CD14-positive monocyte (primary cell): ENCODE results near the gene LEKR1. TPM values are rescaled to one million over a fixed set of nuclear protein-coding genes. Genes with fewer than 3 reads are reported as not detected.

Source experiments
- DNase-seq, 3 donors: peaks; one replicate each; pipeline ENCODE4 v3.0.0-alpha.2; 2011 to 2022
- H2AFZ ChIP-seq: 2 replicates; pipeline ENCODE4 v1.6.0; 2012; ENCODE audit warnings: mild to moderate bottlenecking, low read depth, low read length, inconsistent platforms; ENCODE audit not compliant: insufficient read depth, poor library complexity, severe bottlenecking
- H3K27ac ChIP-seq, 2 donors: 1 replicate in 1 of 2; 2 replicates in 1 of 2; pipeline ENCODE4 v1.5.1; 2012 to 2013; ENCODE audit warnings: low read length in 2 of 2, control low read depth in 1 of 2, inconsistent platforms in 1 of 2, low read depth in 1 of 2, mild to moderate bottlenecking in 1 of 2
- H3K27me3 ChIP-seq, 2 donors: one replicate each; pipeline versions ENCODE4 v1.6.0 to v1.6.1; 2011 to 2013; ENCODE audit warnings: low read length in 2 of 2; ENCODE audit not compliant: control insufficient read depth in 2 of 2, insufficient read depth in 2 of 2
- H3K36me3 ChIP-seq, 2 donors: replicated peaks in 1 of 2; 1 replicate in 1 of 2; 2 replicates in 1 of 2; pipeline versions ENCODE4 v1.5.1 to v1.6.1; 2012 to 2013; ENCODE audit warnings: low read length in 2 of 2, control low read depth in 1 of 2, inconsistent platforms in 1 of 2, mild to moderate bottlenecking in 1 of 2; ENCODE audit not compliant: insufficient read depth in 2 of 2, control insufficient read depth in 1 of 2
- H3K4me1 ChIP-seq, 2 donors: 1 replicate in 1 of 2; 2 replicates in 1 of 2; pipeline versions ENCODE4 v1.5.1 to v1.6.1; 2012 to 2013; ENCODE audit warnings: low read length in 2 of 2, control low read depth in 1 of 2, inconsistent platforms in 1 of 2, mild to moderate bottlenecking in 1 of 2, moderate library complexity in 1 of 2; ENCODE audit not compliant: insufficient read depth in 2 of 2, control insufficient read depth in 1 of 2
- H3K4me2 ChIP-seq: replicated peaks from 2 replicates; pipeline ENCODE3; 2012; ENCODE audit warnings: low read length, moderate library complexity, mild to moderate bottlenecking; ENCODE audit not compliant: poor library complexity, severe bottlenecking; ENCODE audit errors: extremely low read depth
- H3K4me3 ChIP-seq, 3 experiments: fragments of 200-600 bp in 1 of 3; sonication (generic) in 1 of 3; replicated peaks in 1 of 3; 1 replicate in 2 of 3; 2 replicates in 1 of 3; pipeline ENCODE4 v1.5.1; 2011 to 2013; ENCODE audit warnings: low read length in 3 of 3, mild to moderate bottlenecking in 3 of 3, control low read depth in 2 of 3, low read depth in 2 of 3, inconsistent platforms in 1 of 3, moderate library complexity in 1 of 3
- H3K79me2 ChIP-seq: 2 replicates; pipeline ENCODE4 v1.6.0; 2012; ENCODE audit warnings: mild to moderate bottlenecking, control low read depth, inconsistent platforms, low read length, moderate library complexity; ENCODE audit not compliant: insufficient read depth
- H3K9ac ChIP-seq: 2 replicates; pipeline ENCODE4 v1.6.0; 2017; ENCODE audit warnings: low read length, mild to moderate bottlenecking; ENCODE audit not compliant: insufficient read depth, poor library complexity, severe bottlenecking
- H3K9me3 ChIP-seq, 2 donors: replicated peaks in 1 of 2; 1 replicate in 1 of 2; 2 replicates in 1 of 2; pipeline versions ENCODE4 v1.5.1 to v1.6.1; 2012 to 2013; ENCODE audit warnings: low read length in 2 of 2, control low read depth in 1 of 2; ENCODE audit not compliant: control insufficient read depth in 1 of 2, insufficient read depth in 1 of 2
- H4K20me1 ChIP-seq: 2 replicates; pipeline ENCODE4 v1.6.0; 2012; ENCODE audit warnings: mild to moderate bottlenecking, low read length, control low read depth, moderate library complexity; ENCODE audit not compliant: insufficient read depth
- H3K27ac Mint-ChIP-seq, 7 donors: one replicate each; pipeline ENCODE4 v1.8.0; 2020; ENCODE audit warnings: mild to moderate bottlenecking in 7 of 7, mixed read lengths in 7 of 7, moderate library complexity in 6 of 7, inconsistent platforms in 2 of 7
- H3K27me3 Mint-ChIP-seq, 3 donors: one replicate each; pipeline ENCODE4 v1.8.0; 2021 to 2022; ENCODE audit warnings: low read depth in 3 of 3, mild to moderate bottlenecking in 3 of 3, mixed read lengths in 3 of 3, moderate library complexity in 3 of 3, inconsistent platforms in 1 of 3
- H3K36me3 Mint-ChIP-seq, 2 donors: one replicate each; pipeline ENCODE4 v1.8.0; 2020; ENCODE audit warnings: mixed read lengths in 2 of 2, inconsistent platforms in 1 of 2, mild to moderate bottlenecking in 1 of 2
- H3K4me1 Mint-ChIP-seq: one replicate; pipeline ENCODE4 v1.8.0; 2020; ENCODE audit warnings: mild to moderate bottlenecking, mixed read lengths
- H3K4me3 Mint-ChIP-seq, 2 donors: one replicate each; pipeline ENCODE4 v1.8.0; 2020; ENCODE audit warnings: mild to moderate bottlenecking in 2 of 2, mixed read lengths in 2 of 2, moderate library complexity in 1 of 2
- H3K9me3 Mint-ChIP-seq, 7 donors: one replicate each; pipeline ENCODE4 v1.8.0; 2020 to 2022; ENCODE audit warnings: mixed read lengths in 7 of 7, mild to moderate bottlenecking in 6 of 7, moderate library complexity in 6 of 7, inconsistent platforms in 2 of 7
- CTCF ChIP-seq: fragments of 200-600 bp; IDR thresholded peaks from one replicate; pipeline ENCODE4 v1.8.0; 2022; ENCODE audit warnings: antibody characterized with exemption, mild to moderate bottlenecking
- WGBS: methylation state at CpG from one replicate; pipeline ENCODE4 v1.1.5; 2013; ENCODE audit warnings: missing lambda C conversion rate; ENCODE audit not compliant: insufficient coverage; 5-methylcytosine and 5-hydroxymethylcytosine counted together
- intact Hi-C, 2 donors: fragments of 100-400 bp; cut with micrococcal nuclease; formaldehyde crosslinking; loops; one replicate each; pipeline versions ENCODE4 v1.15.0 to v1.15.1; 2023
- polyA plus RNA-seq, 3 donors: library from polyadenylated mRNA; depleted of rRNA in 1 of 3; unstranded in 2 of 3; stranded (reverse) in 1 of 3; fragments of 300-500 nt in 2 of 3; fragments of >200 nt in 1 of 3; fragmentation: Illumina TruSeq in 2 of 3; gene quantifications; 1 replicate in 2 of 3; 2 replicates in 1 of 3; pipeline ENCODE4 v1.2.3, GENCODE V29; 2012 to 2021

The LEKR1 gene
- polyA plus RNA-seq, 3 donors = 0.51 to 0.80 TPM; not detected in 1

GRCh38 chr3:156834962-156835535 lies 8.9 kb downstream of the LEKR1 start:
- Histone ChIP-seq H3K4me2 (no peak overlapping the region), H3K36me3 (no peaks in the 10 kb centered on the region), H3K4me3 (no peak overlapping the region), H2AFZ (no peak overlapping the region), H3K9ac (no peak overlapping the region), H3K79me2 (no peaks in the 10 kb centered on the region), H3K4me1 (no peaks in the 10 kb centered on the region), H3K27ac (no peak overlapping the region), H4K20me1 (no peaks in the 10 kb centered on the region), H3K27me3 (no peaks in the 10 kb centered on the region), H3K9me3 (no peaks in the 10 kb centered on the region)
- WGBS = 98% methylated on average over 3 of the region's 5 CpGs
- Mint-ChIP-seq H3K9me3 (peaks cover 0 to 2% (median 0%) of the 10 kb centered on the region in 7 donors), H3K36me3 (no peaks in the 10 kb centered on the region), H3K4me3 (no peak overlapping the region), H3K27me3 (peaks cover 0 to 3% (median 2%) of the 10 kb centered on the region in 3 donors), H3K4me1 (peaks cover 9% of the 10 kb centered on the region), H3K27ac (no peak overlapping the region)
- intact Hi-C loops = loop anchor here in 1 of 2 donors (10.0 kb wide), 1 partner anchor 300 kb away; no protein-coding TSS in a partner anchor
- no peak for DNase-seq
- no peak for TF ChIP-seq CTCF

- no peak overlapping the region for H3K4me3 ChIP-seq
- intact Hi-C loops = loop anchor here in 1 of 2 donors (10.0 kb wide), 1 partner anchor 298 kb away; no protein-coding TSS in a partner anchor
- Mint-ChIP-seq H3K27me3 (peaks cover 0 to 2% (median 1%) of the 10 kb centered on the region in 3 donors), H3K36me3 (no peaks in the 10 kb centered on the region), H3K27ac (no peak overlapping the region), H3K4me3 (no peak overlapping the region), H3K9me3 (peaks cover 0 to 2% (median 0%) of the 10 kb centered on the region in 7 donors), H3K4me1 (peaks cover 9% of the 10 kb centered on the region)
- no peaks in the 10 kb centered on the region for H3K27me3 ChIP-seq
- TF ChIP-seq CTCF = no peak
- no peak for DNase-seq
- no peak overlapping the region for H3K4me2 ChIP-seq
- no peaks in the 10 kb centered on the region for H3K9me3 ChIP-seq
- no peak overlapping the region for H3K9ac ChIP-seq
- no peak overlapping the region for H2AFZ ChIP-seq
- H3K27ac ChIP-seq = no peak overlapping the region
- H4K20me1 ChIP-seq = no peaks in the 10 kb centered on the region
- H3K36me3 ChIP-seq = no peaks in the 10 kb centered on the region
- no peaks in the 10 kb centered on the region for H3K4me1 ChIP-seq
- H3K79me2 ChIP-seq = no peaks in the 10 kb centered on the region
Observed at GRCh38 chr3:156836701-156837100, 10.5 kb downstream of the LEKR1 start.
